B cell (primary cell): Measurements from ENCODE around the gene ACOXL. TPM values are rescaled to one million over a fixed set of nuclear protein-coding genes. Genes with fewer than 3 reads are reported as not detected.

Source experiments
- ATAC-seq: fragments of 200-7000 bp; cut with Tn5 transposase; one replicate; pipeline ENCODE4 v1.10.0; 2021; ENCODE audit warnings: low read depth, mild to moderate bottlenecking, moderate number of reproducible peaks, moderate library complexity
- CTCF ChIA-PET: fragments of 350-600 bp; sonication (Branson Sonifier 250); formaldehyde crosslinking; loops from one replicate; lab custom pipeline; 2021; ENCODE audit warnings: antibody characterized with exemption, inconsistent platforms; lab: Charles Lee
- POLR2A ChIA-PET: fragments of 350-600 bp; sonication (Branson Sonifier 250); formaldehyde crosslinking; loops from one replicate; lab custom pipeline; 2021; ENCODE audit warnings: antibody characterized with exemption; lab: Charles Lee
- DNase-seq: peaks from one replicate; pipeline ENCODE4 v3.0.0; 2013
- H2AFZ ChIP-seq: 2 replicates; pipeline ENCODE4 v1.6.1; 2012; ENCODE audit warnings: mild to moderate bottlenecking, low read depth, low read length; ENCODE audit not compliant: insufficient read depth, poor library complexity, severe bottlenecking
- H3K27ac ChIP-seq, 2 donors: 1 replicate in 1 of 2; 2 replicates in 1 of 2; pipeline ENCODE4 v1.5.1; 2012 to 2013; ENCODE audit warnings: low read length in 2 of 2, mild to moderate bottlenecking in 2 of 2, moderate library complexity in 1 of 2
- H3K27me3 ChIP-seq, 4 experiments: fragments of 200-600 bp in 1 of 4; sonication (generic) in 1 of 4; replicated peaks in 1 of 4; 1 replicate in 2 of 4; 2 replicates in 2 of 4; pipeline versions ENCODE4 v1.6.1 to v1.7.0; 2013 to 2016; ENCODE audit warnings: low read length in 3 of 4, mild to moderate bottlenecking in 2 of 4, mixed read lengths in 1 of 4, moderate library complexity in 1 of 4; ENCODE audit not compliant: insufficient read depth in 4 of 4, control insufficient read depth in 3 of 4; ENCODE audit errors: control extremely low read depth in 1 of 4
- H3K36me3 ChIP-seq, 2 experiments: replicated peaks in 1 of 2; 1 replicate in 1 of 2; 2 replicates in 1 of 2; pipeline versions ENCODE4 v1.6.1 to v1.7.1; 2013; ENCODE audit warnings: low read length in 1 of 2; ENCODE audit not compliant: insufficient read depth in 2 of 2, control insufficient read depth in 1 of 2; ENCODE audit errors: control extremely low read depth in 1 of 2, extremely low read depth in 1 of 2
- H3K4me1 ChIP-seq, 2 donors: fragments of 200-600 bp in 1 of 2; sonication (generic) in 1 of 2; 1 replicate in 1 of 2; 2 replicates in 1 of 2; pipeline versions ENCODE4 v1.5.1 to v1.6.1; 2013 to 2017; ENCODE audit warnings: low read length in 2 of 2; ENCODE audit not compliant: control insufficient read depth in 2 of 2, insufficient read depth in 2 of 2
- H3K4me2 ChIP-seq: replicated peaks from 2 replicates; pipeline ENCODE3; 2012; ENCODE audit warnings: mild to moderate bottlenecking, low read depth, low read length; ENCODE audit not compliant: poor library complexity, severe bottlenecking
- H3K4me3 ChIP-seq, 5 experiments: fragments of 200-600 bp in 1 of 5; sonication (generic) in 1 of 5; 1 replicate in 3 of 5; 2 replicates in 2 of 5; pipeline versions ENCODE4 v1.5.1 to v1.7.0; 2011 to 2016; ENCODE audit warnings: low read length in 4 of 5, mild to moderate bottlenecking in 4 of 5, low read depth in 2 of 5, control low read depth in 1 of 5, moderate library complexity in 1 of 5; ENCODE audit not compliant: insufficient read depth in 1 of 5; ENCODE audit errors: control extremely low read depth in 1 of 5, extremely low read depth in 1 of 5
- H3K79me2 ChIP-seq: fragments of 200-600 bp; sonication (generic); one replicate; pipeline ENCODE4 v1.6.0; 2016; ENCODE audit warnings: low read length; ENCODE audit not compliant: control insufficient read depth, insufficient read depth
- H3K9ac ChIP-seq: fragments of 200-600 bp; sonication (generic); 2 replicates; pipeline ENCODE4 v1.6.1; 2017; ENCODE audit warnings: mild to moderate bottlenecking, low read length, moderate library complexity
- H3K9me3 ChIP-seq, 3 donors: one replicate each; pipeline versions ENCODE4 v1.6.1 to v1.7.1; 2013; ENCODE audit warnings: low read length in 2 of 3; ENCODE audit not compliant: control insufficient read depth in 2 of 3, insufficient read depth in 1 of 3; ENCODE audit errors: control extremely low read depth in 1 of 3
- H4K20me1 ChIP-seq: 2 replicates; pipeline ENCODE4 v1.6.0; 2012; ENCODE audit warnings: mild to moderate bottlenecking, low read length; ENCODE audit not compliant: insufficient read depth, control insufficient read depth, poor library complexity, severe bottlenecking
- H3K27ac Mint-ChIP-seq: one replicate; pipeline ENCODE4 v1.8.0; 2021; ENCODE audit warnings: mixed read lengths
- H3K27me3 Mint-ChIP-seq: one replicate; pipeline ENCODE4 v1.8.0; 2021; ENCODE audit warnings: mixed read lengths
- H3K4me1 Mint-ChIP-seq: one replicate; pipeline ENCODE4 v1.8.0; 2021; ENCODE audit warnings: mixed read lengths
- H3K4me3 Mint-ChIP-seq: one replicate; pipeline ENCODE4 v1.8.0; 2021; ENCODE audit warnings: mixed read lengths
- H3K9me3 Mint-ChIP-seq: one replicate; pipeline ENCODE4 v1.8.0; 2022; ENCODE audit warnings: mixed read lengths; ENCODE audit not compliant: insufficient read depth
- EZH2 ChIP-seq: IDR thresholded peaks from 2 replicates; pipeline ENCODE4 v1.6.1; 2012; ENCODE audit warnings: borderline replicate concordance, low read depth, mild to moderate bottlenecking, moderate library complexity, low read length; ENCODE audit not compliant: insufficient read depth, poor library complexity, severe bottlenecking
- whole genome bisulfite sequencing: methylation state at CpG from one replicate; pipeline ENCODE4 v1.1.5; 2013; ENCODE audit warnings: missing lambda C conversion rate; ENCODE audit not compliant: insufficient coverage; 5-methylcytosine and 5-hydroxymethylcytosine counted together
- intact Hi-C: fragments of 100-400 bp; cut with micrococcal nuclease; formaldehyde crosslinking; loops from one replicate; pipeline ENCODE4 v1.10.0; 2022
- polyA plus RNA-seq: library from polyadenylated mRNA; depleted of rRNA; stranded (reverse); fragments of >200 nt; gene quantifications from 2 replicates; pipeline ENCODE4 v1.2.3, GENCODE V29; 2012
- total RNA-seq, 2 donors: library from RNA; stranded (reverse); fragments of 120-200 nt in 1 of 2; gene quantifications; 1 replicate in 1 of 2; 2 replicates in 1 of 2; pipeline versions ENCODE4 v1.2.3 to v1.2.4, GENCODE V29; 2013 to 2022
- TF ChIP-seq, protein P1 (sequence below): fragments of 200-600 bp; IDR thresholded peaks from one replicate; pipeline ENCODE4 v1.8.0; 2022; ENCODE audit warnings: antibody characterized with exemption, mild to moderate bottlenecking

ACOXL gene
- total and polyA plus RNA-seq, 2 donors (not counting 1 experiment from before 2014, with no cell fraction given) = 0.06 TPM; not detected in 1

DNA sequence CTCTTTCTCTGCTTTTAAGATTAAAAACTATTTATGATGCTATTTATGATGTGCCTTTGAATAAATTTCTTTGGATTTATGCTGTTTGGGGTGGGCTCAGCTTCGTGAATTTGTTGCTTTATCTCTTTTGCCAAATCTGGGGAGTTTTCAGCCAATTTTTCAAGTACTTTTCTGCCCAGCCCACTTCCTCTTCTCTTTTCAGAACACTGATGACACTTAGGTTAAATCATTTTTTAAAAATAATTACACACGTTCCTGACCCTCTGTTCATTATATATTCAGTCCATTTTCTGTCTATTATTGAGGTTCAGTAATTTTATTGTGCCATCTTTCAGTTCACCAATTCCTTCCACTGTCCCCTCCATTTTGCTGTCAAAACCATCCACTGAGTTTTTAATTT lies 373.6 kb downstream of the ACOXL start:
- intact Hi-C loops = no loop called here
- no CpG with 5 or more reads among the region's 2 CpGs for WGBS
- TF ChIP-seq, protein P1, sequence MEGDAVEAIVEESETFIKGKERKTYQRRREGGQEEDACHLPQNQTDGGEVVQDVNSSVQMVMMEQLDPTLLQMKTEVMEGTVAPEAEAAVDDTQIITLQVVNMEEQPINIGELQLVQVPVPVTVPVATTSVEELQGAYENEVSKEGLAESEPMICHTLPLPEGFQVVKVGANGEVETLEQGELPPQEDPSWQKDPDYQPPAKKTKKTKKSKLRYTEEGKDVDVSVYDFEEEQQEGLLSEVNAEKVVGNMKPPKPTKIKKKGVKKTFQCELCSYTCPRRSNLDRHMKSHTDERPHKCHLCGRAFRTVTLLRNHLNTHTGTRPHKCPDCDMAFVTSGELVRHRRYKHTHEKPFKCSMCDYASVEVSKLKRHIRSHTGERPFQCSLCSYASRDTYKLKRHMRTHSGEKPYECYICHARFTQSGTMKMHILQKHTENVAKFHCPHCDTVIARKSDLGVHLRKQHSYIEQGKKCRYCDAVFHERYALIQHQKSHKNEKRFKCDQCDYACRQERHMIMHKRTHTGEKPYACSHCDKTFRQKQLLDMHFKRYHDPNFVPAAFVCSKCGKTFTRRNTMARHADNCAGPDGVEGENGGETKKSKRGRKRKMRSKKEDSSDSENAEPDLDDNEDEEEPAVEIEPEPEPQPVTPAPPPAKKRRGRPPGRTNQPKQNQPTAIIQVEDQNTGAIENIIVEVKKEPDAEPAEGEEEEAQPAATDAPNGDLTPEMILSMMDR = no peak
- TF ChIP-seq EZH2 = no peak
- H2AFZ ChIP-seq = no peak overlapping the region
- Mint-ChIP-seq H3K4me1 (peaks cover 1% of the 10 kb centered on the region), H3K4me3 (no peak overlapping the region), H3K27me3 (peaks cover 13% of the 10 kb centered on the region), H3K9me3 (no peaks in the 10 kb centered on the region), H3K27ac (no peak overlapping the region)
- no peak for ATAC-seq
- no peaks in the 10 kb centered on the region for H3K36me3 ChIP-seq
- ChIA-PET POLR2A (no interaction called here), CTCF (no interaction called here)
- H3K4me2 ChIP-seq = no peak overlapping the region
- H3K9ac ChIP-seq = no peak overlapping the region
- H3K9me3 ChIP-seq = no peaks in the 10 kb centered on the region
- H3K79me2 ChIP-seq = no peaks in the 10 kb centered on the region
- no peak overlapping the region for H3K4me3 ChIP-seq
- no peaks in the 10 kb centered on the region for H3K27me3 ChIP-seq
- peaks cover 0 to 1% of the 10 kb centered on the region in 2 donors for H3K4me1 ChIP-seq
- H3K27ac ChIP-seq = no peak overlapping the region
- DNase-seq = no peak
- H4K20me1 ChIP-seq = no peaks in the 10 kb centered on the region

DNA sequence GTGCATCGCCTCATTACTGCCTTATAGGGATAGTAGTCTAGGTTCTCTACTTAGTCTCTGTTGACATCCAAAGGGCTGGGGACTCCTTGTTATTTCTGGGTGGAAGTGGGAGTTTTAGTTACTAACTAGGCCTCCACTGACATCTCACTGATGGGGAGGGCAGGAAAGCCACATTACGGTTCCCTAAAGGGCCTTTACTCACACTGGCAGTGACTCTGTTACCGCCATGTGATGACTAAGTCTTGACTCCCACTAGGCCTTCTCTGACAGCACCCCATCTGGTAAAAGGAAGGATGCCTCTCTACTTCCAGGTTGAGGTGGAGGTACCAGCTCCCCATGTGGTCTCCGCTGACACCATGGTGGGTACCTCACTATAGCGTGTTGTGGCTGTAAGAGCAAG lies 374.3 kb downstream of the ACOXL start:
- DNase-seq (no peak), ATAC-seq (no peak)
- Histone ChIP-seq H3K27me3 (peaks cover 0 to 3% (median 0%) of the 10 kb centered on the region in 4 experiments), H3K36me3 (no peaks in the 10 kb centered on the region), H3K27ac (no peak overlapping the region), H4K20me1 (no peaks in the 10 kb centered on the region), H3K4me2 (no peak overlapping the region), H2AFZ (no peak overlapping the region), H3K9ac (no peak overlapping the region), H3K79me2 (no peaks in the 10 kb centered on the region), H3K4me3 (no peak overlapping the region), H3K4me1 (no peaks in the 10 kb centered on the region), H3K9me3 (no peaks in the 10 kb centered on the region)
- no peaks in the 10 kb centered on the region for H3K4me1 Mint-ChIP-seq
- 100% methylated on average over 2 of the region's 5 CpGs for WGBS
- H3K4me3 Mint-ChIP-seq = no peak overlapping the region
- no peak overlapping the region for H3K27ac Mint-ChIP-seq
- no peaks in the 10 kb centered on the region for H3K9me3 Mint-ChIP-seq
- peaks cover 13% of the 10 kb centered on the region for H3K27me3 Mint-ChIP-seq
- POLR2A ChIA-PET = no interaction called here
- TF ChIP-seq, protein P1 = no peak
- TF ChIP-seq EZH2 = no peak
- CTCF ChIA-PET = no interaction called here
- intact Hi-C loops = no loop called here
